Measurements from ENCODE around the gene S100A6.
"Not testable (repeated sequence)": the region's sequence is repeated elsewhere in the genome, so short reads cannot be mapped to it uniquely, and the experiment has no call there.

Gene S100A6

GRCh38 chr1:153571706-153572105 is 35.9 kb upstream of the S100A6 start:
- Histone ChIP-seq H3K27me3 (ENCODE audit: control insufficient read depth, insufficient read depth, low read length) (no peaks in the 10 kb centered on the region), H3K36me3 (ENCODE audit: control insufficient read depth, insufficient read depth, low read length) (no peaks in the 10 kb centered on the region), H3K27ac (ENCODE audit: low read depth, low read length) (no peak overlapping the region), H3K9ac (ENCODE audit: low read length) (no peak overlapping the region), H3K4me3 (ENCODE audit: low read length) (no peak overlapping the region), H3K4me1 (ENCODE audit: control insufficient read depth, insufficient read depth, low read length) (peaks cover 18% of the 10 kb centered on the region)

- H3K9ac ChIP-seq (ENCODE audit: low read length), result no peak overlapping the region
- H3K36me3 ChIP-seq (ENCODE audit: control insufficient read depth, insufficient read depth, low read length), result no peaks in the 10 kb centered on the region
- H3K4me1 ChIP-seq (ENCODE audit: control insufficient read depth, insufficient read depth, low read length), result peaks cover 24% of the 10 kb centered on the region
- H3K27me3 ChIP-seq (ENCODE audit: control insufficient read depth, insufficient read depth, low read length), result no peaks in the 10 kb centered on the region
- H3K4me3 ChIP-seq (ENCODE audit: low read length), result no peak overlapping the region
- H3K27ac ChIP-seq (ENCODE audit: low read depth, low read length), result no peak overlapping the region
Measured at GRCh38 chr1:153570874-153571273, 35.1 kb upstream of the S100A6 start.

GRCh38 chr1:153569465-153569864 is 33.7 kb upstream of the S100A6 start:
- Histone ChIP-seq H3K27ac (ENCODE audit: low read depth, low read length) (no peak overlapping the region), H3K4me3 (ENCODE audit: low read length) (no peak overlapping the region), H3K4me1 (ENCODE audit: control insufficient read depth, insufficient read depth, low read length) (peaks cover 31% of the 10 kb centered on the region), H3K9ac (ENCODE audit: low read length) (no peak overlapping the region), H3K27me3 (ENCODE audit: control insufficient read depth, insufficient read depth, low read length) (no peaks in the 10 kb centered on the region), H3K36me3 (ENCODE audit: control insufficient read depth, insufficient read depth, low read length) (no peaks in the 10 kb centered on the region)

GRCh38 chr1:153568367-153569099 is 32.7 kb upstream of the S100A6 start:
- no peaks in the 10 kb centered on the region for H3K36me3 ChIP-seq (ENCODE audit: control insufficient read depth, insufficient read depth, low read length)
- H3K4me3 ChIP-seq (ENCODE audit: low read length), result peak overlapping the region; percentile 32
- no peaks in the 10 kb centered on the region for H3K27me3 ChIP-seq (ENCODE audit: control insufficient read depth, insufficient read depth, low read length)
- H3K4me1 ChIP-seq (ENCODE audit: control insufficient read depth, insufficient read depth, low read length), result peaks cover 31% of the 10 kb centered on the region
- peak overlapping the region; percentile 53 for H3K27ac ChIP-seq (ENCODE audit: low read depth, low read length)
- H3K9ac ChIP-seq (ENCODE audit: low read length), result no peak overlapping the region

GRCh38 chr1:153567621-153568366 is 32.0 kb upstream of the S100A6 start:
- H3K27me3 ChIP-seq (ENCODE audit: control insufficient read depth, insufficient read depth, low read length), result no peaks in the 10 kb centered on the region
- H3K9ac ChIP-seq (ENCODE audit: low read length), result no peak overlapping the region
- peaks cover 31% of the 10 kb centered on the region for H3K4me1 ChIP-seq (ENCODE audit: control insufficient read depth, insufficient read depth, low read length)
- no peaks in the 10 kb centered on the region for H3K36me3 ChIP-seq (ENCODE audit: control insufficient read depth, insufficient read depth, low read length)
- H3K4me3 ChIP-seq (ENCODE audit: low read length), result peak overlapping the region; percentile 32
- peak overlapping the region; percentile 53 for H3K27ac ChIP-seq (ENCODE audit: low read depth, low read length)

- Histone ChIP-seq H3K36me3 (ENCODE audit: control insufficient read depth, insufficient read depth, low read length) (no peaks in the 10 kb centered on the region), H3K9ac (ENCODE audit: low read length) (peak overlapping the region; percentile 24), H3K4me3 (ENCODE audit: low read length) (no peak overlapping the region), H3K4me1 (ENCODE audit: control insufficient read depth, insufficient read depth, low read length) (peaks cover 31% of the 10 kb centered on the region), H3K27ac (ENCODE audit: low read depth, low read length) (peak overlapping the region; percentile 89), H3K27me3 (ENCODE audit: control insufficient read depth, insufficient read depth, low read length) (no peaks in the 10 kb centered on the region)
Measured at GRCh38 chr1:153566414-153567371, 30.9 kb upstream of the S100A6 start.

GRCh38 chr1:153565529-153566374 is 30.0 kb upstream of the S100A6 start, which contains the start of gene S100A2:
TSS of gene S100A2 (minus strand) at chr1:153565844. CDS start at chr1:153563877, 1,967 bp downstream.
- Histone ChIP-seq H3K9ac (ENCODE audit: low read length) (no peak within 1 kb of the TSS), H3K36me3 (ENCODE audit: control insufficient read depth, insufficient read depth, low read length) (no peaks in the 10 kb centered on the region), H3K4me3 (ENCODE audit: low read length) (no peak within 1 kb of the TSS), H3K4me1 (ENCODE audit: control insufficient read depth, insufficient read depth, low read length) (peaks cover 31% of the 10 kb centered on the region), H3K27ac (ENCODE audit: low read depth, low read length) (peak within 1 kb of the TSS; percentile 89), H3K27me3 (ENCODE audit: control insufficient read depth, insufficient read depth, low read length) (no peaks in the 10 kb centered on the region)

- Histone ChIP-seq H3K27ac (ENCODE audit: low read depth, low read length) (no peak overlapping the region), H3K27me3 (ENCODE audit: control insufficient read depth, insufficient read depth, low read length) (no peaks in the 10 kb centered on the region), H3K4me1 (ENCODE audit: control insufficient read depth, insufficient read depth, low read length) (peaks cover 31% of the 10 kb centered on the region), H3K4me3 (ENCODE audit: low read length) (no peak overlapping the region), H3K36me3 (ENCODE audit: control insufficient read depth, insufficient read depth, low read length) (no peaks in the 10 kb centered on the region), H3K9ac (ENCODE audit: low read length) (no peak overlapping the region)
Measured at GRCh38 chr1:153563991-153564390, 28.2 kb upstream of the S100A6 start.

- Histone ChIP-seq H3K4me1 (ENCODE audit: control insufficient read depth, insufficient read depth, low read length) (peaks cover 27% of the 10 kb centered on the region), H3K27me3 (ENCODE audit: control insufficient read depth, insufficient read depth, low read length) (no peaks in the 10 kb centered on the region), H3K9ac (ENCODE audit: low read length) (no peak overlapping the region), H3K36me3 (ENCODE audit: control insufficient read depth, insufficient read depth, low read length) (no peaks in the 10 kb centered on the region), H3K4me3 (ENCODE audit: low read length) (no peak overlapping the region), H3K27ac (ENCODE audit: low read depth, low read length) (no peak overlapping the region)
Measured at GRCh38 chr1:153563483-153563901, 27.7 kb upstream of the S100A6 start.

- not testable (repeated sequence) for H3K9ac ChIP-seq (ENCODE audit: low read length); H3K27ac ChIP-seq (ENCODE audit: low read depth, low read length); H3K4me3 ChIP-seq (ENCODE audit: low read length); H3K27me3 ChIP-seq (ENCODE audit: control insufficient read depth, insufficient read depth, low read length); H3K36me3 ChIP-seq (ENCODE audit: control insufficient read depth, insufficient read depth, low read length)
- peaks cover 17% of the 10 kb centered on the region for H3K4me1 ChIP-seq (ENCODE audit: control insufficient read depth, insufficient read depth, low read length)
Measured at GRCh38 chr1:153562021-153562420, 26.2 kb upstream of the S100A6 start.

- Histone ChIP-seq H3K4me3 (ENCODE audit: low read length) (no peak overlapping the region), H3K4me1 (ENCODE audit: control insufficient read depth, insufficient read depth, low read length) (peaks cover 12% of the 10 kb centered on the region), H3K27me3 (ENCODE audit: control insufficient read depth, insufficient read depth, low read length) (no peaks in the 10 kb centered on the region), H3K9ac (ENCODE audit: low read length) (no peak overlapping the region), H3K36me3 (ENCODE audit: control insufficient read depth, insufficient read depth, low read length) (no peaks in the 10 kb centered on the region), H3K27ac (ENCODE audit: low read depth, low read length) (no peak overlapping the region)
Measured at GRCh38 chr1:153561466-153561985, 25.7 kb upstream of the S100A6 start.
